Activated T-cell treated with anti-CD3 and anti-CD28 coated beads, Interleukin-2, amount 50 U/mL, for 72 hours (primary cell): Measurements from ENCODE around the gene DOCK4. TPM values are rescaled to one million over a fixed set of nuclear protein-coding genes. Genes with fewer than 3 reads are reported as not detected.

ENCODE experiments used
- ATAC-seq, 2 donors: fragments of 150-1000 bp; cut with Tn5 transposase; replicated peaks in 1 of 2; 2 replicates each; pipeline ENCODE4 v1.10.0; 2021; ENCODE audit warnings: moderate library complexity in 2 of 2, mild to moderate bottlenecking in 1 of 2
- DNase-seq, 2 donors: peaks; one replicate each; pipeline ENCODE4 v3.0.0; 2021 to 2022; ENCODE audit warnings: mixed read lengths in 1 of 2
- H3K27ac Mint-ChIP-seq: one replicate; pipeline ENCODE4 v1.8.0; 2022; ENCODE audit warnings: mild to moderate bottlenecking, moderate library complexity, mixed read lengths
- H3K27me3 Mint-ChIP-seq: one replicate; pipeline ENCODE4 v1.8.0; 2022; ENCODE audit warnings: low read depth, mixed read lengths
- H3K36me3 Mint-ChIP-seq, 2 donors: one replicate each; pipeline ENCODE4 v1.8.0; 2022; ENCODE audit warnings: mixed read lengths in 2 of 2, mild to moderate bottlenecking in 1 of 2; ENCODE audit not compliant: insufficient read depth in 2 of 2
- H3K4me1 Mint-ChIP-seq: one replicate; pipeline ENCODE4 v1.8.0; 2022; ENCODE audit warnings: low read depth, mixed read lengths
- H3K4me3 Mint-ChIP-seq, 2 donors: one replicate each; pipeline ENCODE4 v1.8.0; 2022; ENCODE audit warnings: mild to moderate bottlenecking in 2 of 2, mixed read lengths in 2 of 2, moderate library complexity in 2 of 2
- H3K9me3 Mint-ChIP-seq, 2 donors: one replicate each; pipeline ENCODE4 v1.8.0; 2022; ENCODE audit warnings: mixed read lengths in 2 of 2
- total RNA-seq, 2 donors: library from RNA; stranded (reverse); gene quantifications; one replicate each; pipeline ENCODE4 v1.2.3, GENCODE V29; 2022

The DOCK4 gene
- total RNA-seq, 2 donors from 2014 or later: 0.29 to 0.53 TPM

GRCh38 chr7:112091768-112092167 is 114.4 kb downstream of the DOCK4 start:
- Mint-ChIP-seq H3K27me3 (peaks cover 13% of the 10 kb centered on the region), H3K4me3 (no peak overlapping the region), H3K9me3 (no peaks in the 10 kb centered on the region), H3K36me3 (no peaks in the 10 kb centered on the region), H3K27ac (no peak overlapping the region), H3K4me1 (no peaks in the 10 kb centered on the region)
- ATAC-seq (no peak), DNase-seq (no peak)

- Mint-ChIP-seq H3K4me3 (no peak overlapping the region), H3K9me3 (no peaks in the 10 kb centered on the region), H3K4me1 (no peaks in the 10 kb centered on the region), H3K27me3 (peaks cover 17% of the 10 kb centered on the region), H3K36me3 (no peaks in the 10 kb centered on the region), H3K27ac (no peak overlapping the region)
- DNase-seq (no peak), ATAC-seq (no peak)
These were observed 116.6 kb downstream of the DOCK4 start for GRCh38 chr7:112089551-112089950.

- Mint-ChIP-seq H3K4me1 (no peaks in the 10 kb centered on the region), H3K27ac (no peak overlapping the region), H3K36me3 (no peaks in the 10 kb centered on the region), H3K27me3 (peaks cover 17% of the 10 kb centered on the region), H3K9me3 (no peaks in the 10 kb centered on the region), H3K4me3 (no peak overlapping the region)
- ATAC-seq (no peak), DNase-seq (no peak)
These were observed 117.6 kb downstream of the DOCK4 start for GRCh38 chr7:112088484-112089016.

GRCh38 chr7:112086496-112087254 is 119.5 kb downstream of the DOCK4 start:
- Mint-ChIP-seq H3K4me1 (no peaks in the 10 kb centered on the region), H3K27me3 (peaks cover 22% of the 10 kb centered on the region), H3K36me3 (no peaks in the 10 kb centered on the region), H3K27ac (no peak overlapping the region), H3K9me3 (no peaks in the 10 kb centered on the region), H3K4me3 (no peak overlapping the region)
- no peak for ATAC-seq
- DNase-seq: no peak

GRCh38 chr7:112084520-112084971 is 121.7 kb downstream of the DOCK4 start:
- ATAC-seq: no peak
- no peak for DNase-seq
- H3K27ac Mint-ChIP-seq: no peak overlapping the region
- H3K4me3 Mint-ChIP-seq: no peak overlapping the region
- H3K9me3 Mint-ChIP-seq: no peaks in the 10 kb centered on the region
- no peaks in the 10 kb centered on the region for H3K36me3 Mint-ChIP-seq
- H3K27me3 Mint-ChIP-seq: peaks cover 32% of the 10 kb centered on the region
- peaks cover 9% of the 10 kb centered on the region for H3K4me1 Mint-ChIP-seq

GRCh38 chr7:112083776-112084355 is 122.3 kb downstream of the DOCK4 start:
- H3K27me3 Mint-ChIP-seq: peaks cover 30% of the 10 kb centered on the region
- H3K27ac Mint-ChIP-seq: no peak overlapping the region
- ATAC-seq: no peak
- DNase-seq: no peak
- H3K36me3 Mint-ChIP-seq: no peaks in the 10 kb centered on the region
- H3K4me3 Mint-ChIP-seq: no peak overlapping the region
- peaks cover 9% of the 10 kb centered on the region for H3K4me1 Mint-ChIP-seq
- no peaks in the 10 kb centered on the region for H3K9me3 Mint-ChIP-seq

GRCh38 chr7:112082306-112082705 is 123.9 kb downstream of the DOCK4 start:
- ATAC-seq (no peak), DNase-seq (no peak)
- Mint-ChIP-seq H3K27me3 (peaks cover 23% of the 10 kb centered on the region), H3K36me3 (no peaks in the 10 kb centered on the region), H3K4me1 (peaks cover 9% of the 10 kb centered on the region), H3K27ac (no peak overlapping the region), H3K9me3 (no peaks in the 10 kb centered on the region), H3K4me3 (no peak overlapping the region)

GRCh38 chr7:112081778-112082177 is 124.4 kb downstream of the DOCK4 start:
- Mint-ChIP-seq H3K4me3 (no peak overlapping the region), H3K27me3 (peaks cover 23% of the 10 kb centered on the region), H3K27ac (no peak overlapping the region), H3K36me3 (no peaks in the 10 kb centered on the region), H3K4me1 (peaks cover 9% of the 10 kb centered on the region), H3K9me3 (no peaks in the 10 kb centered on the region)
- ATAC-seq (no peak), DNase-seq (no peak)

GRCh38 chr7:112080978-112081377 is 125.2 kb downstream of the DOCK4 start:
- Mint-ChIP-seq H3K4me3 (peak overlapping the region in 1 of 2 donors; percentile 0), H3K27me3 (peaks cover 18% of the 10 kb centered on the region), H3K36me3 (no peaks in the 10 kb centered on the region), H3K9me3 (no peaks in the 10 kb centered on the region), H3K4me1 (peaks cover 9% of the 10 kb centered on the region), H3K27ac (no peak overlapping the region)
- ATAC-seq (no peak), DNase-seq (no peak)

- Mint-ChIP-seq H3K4me1 (peaks cover 9% of the 10 kb centered on the region), H3K27ac (no peak overlapping the region), H3K4me3 (peak overlapping the region in 1 of 2 donors; percentile 0), H3K36me3 (no peaks in the 10 kb centered on the region), H3K27me3 (peaks cover 18% of the 10 kb centered on the region), H3K9me3 (no peaks in the 10 kb centered on the region)
- DNase-seq: no peak
- no peak for ATAC-seq
These were observed 125.8 kb downstream of the DOCK4 start for GRCh38 chr7:112080441-112080840.

- Mint-ChIP-seq H3K36me3 (no peaks in the 10 kb centered on the region), H3K9me3 (peaks cover 0 to 3% of the 10 kb centered on the region in 2 donors), H3K27me3 (peaks cover 24% of the 10 kb centered on the region), H3K27ac (no peak overlapping the region), H3K4me3 (no peak overlapping the region), H3K4me1 (peaks cover 9% of the 10 kb centered on the region)
- ATAC-seq (no peak), DNase-seq (no peak)
These were observed 126.5 kb downstream of the DOCK4 start for GRCh38 chr7:112079673-112080072.

GRCh38 chr7:112079122-112079521 is 127.1 kb downstream of the DOCK4 start:
- DNase-seq (no peak), ATAC-seq (no peak)
- Mint-ChIP-seq H3K27ac (no peak overlapping the region), H3K27me3 (peaks cover 25% of the 10 kb centered on the region), H3K9me3 (peaks cover 0 to 3% of the 10 kb centered on the region in 2 donors), H3K4me1 (peaks cover 9% of the 10 kb centered on the region), H3K36me3 (no peaks in the 10 kb centered on the region), H3K4me3 (no peak overlapping the region)

- Mint-ChIP-seq H3K27me3 (peaks cover 17% of the 10 kb centered on the region), H3K27ac (no peak overlapping the region), H3K36me3 (no peaks in the 10 kb centered on the region), H3K9me3 (peaks cover 0 to 3% of the 10 kb centered on the region in 2 donors), H3K4me3 (no peak overlapping the region), H3K4me1 (peaks cover 9% of the 10 kb centered on the region)
- DNase-seq (no peak), ATAC-seq (no peak)
These were observed 129.9 kb downstream of the DOCK4 start for GRCh38 chr7:112076324-112076723.
